Measurements from ENCODE around the gene MMRN1.

MMRN1 gene

DNA sequence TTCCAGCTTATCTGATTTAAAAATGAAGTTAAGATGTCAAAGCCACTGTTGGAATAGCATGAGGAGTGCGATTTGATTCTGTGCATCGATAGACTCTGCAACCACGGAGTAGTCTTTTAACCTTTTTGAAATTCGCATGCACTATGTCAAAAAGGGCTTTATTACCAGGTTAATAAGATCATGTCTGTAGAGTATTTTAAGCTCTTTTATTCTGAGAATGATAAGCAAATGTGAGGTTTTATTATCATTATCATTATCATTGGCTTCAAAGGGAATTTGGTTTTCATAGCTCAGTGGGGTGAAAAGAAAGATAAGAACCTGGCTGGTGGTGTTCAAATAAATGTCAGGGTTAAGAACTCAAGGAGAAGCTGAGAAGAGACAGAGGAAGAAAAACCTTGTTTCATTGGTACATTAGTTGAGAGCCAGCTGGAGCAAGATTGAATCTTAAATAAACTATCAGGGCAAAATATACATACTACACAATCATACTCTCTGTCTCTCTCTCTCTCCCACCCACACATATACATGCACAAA is 102.6 kb downstream of the MMRN1 start:
- no peak for DNase-seq (ENCODE audit: low read depth in 3 of 3)

DNA sequence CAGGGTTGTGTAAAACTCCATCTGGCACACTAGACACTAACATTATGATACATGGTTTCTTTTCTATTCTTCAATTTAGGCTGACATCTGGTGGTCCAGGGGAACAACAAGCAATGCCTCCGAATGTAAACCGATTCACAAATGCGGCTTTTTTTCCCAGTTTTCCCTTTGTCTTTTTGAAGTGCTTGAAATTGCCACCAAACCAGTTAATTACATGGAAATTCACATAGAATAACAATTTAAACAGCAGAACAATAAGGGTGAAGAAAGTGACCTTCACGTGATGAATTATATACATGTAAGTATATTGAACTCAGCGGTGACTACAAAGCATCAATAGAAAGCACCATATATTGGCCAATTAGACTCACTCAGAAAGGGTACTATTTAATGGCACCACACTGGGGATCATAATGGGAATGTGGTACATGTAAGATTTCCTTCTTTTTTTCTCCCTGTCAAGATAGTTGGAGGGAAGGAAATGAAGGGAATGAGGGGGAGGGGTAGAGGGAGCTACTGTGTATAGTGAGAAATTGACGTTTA is 103.9 kb downstream of the MMRN1 start:
- DNase-seq (ENCODE audit: low read depth in 3 of 3) = no peak

DNA sequence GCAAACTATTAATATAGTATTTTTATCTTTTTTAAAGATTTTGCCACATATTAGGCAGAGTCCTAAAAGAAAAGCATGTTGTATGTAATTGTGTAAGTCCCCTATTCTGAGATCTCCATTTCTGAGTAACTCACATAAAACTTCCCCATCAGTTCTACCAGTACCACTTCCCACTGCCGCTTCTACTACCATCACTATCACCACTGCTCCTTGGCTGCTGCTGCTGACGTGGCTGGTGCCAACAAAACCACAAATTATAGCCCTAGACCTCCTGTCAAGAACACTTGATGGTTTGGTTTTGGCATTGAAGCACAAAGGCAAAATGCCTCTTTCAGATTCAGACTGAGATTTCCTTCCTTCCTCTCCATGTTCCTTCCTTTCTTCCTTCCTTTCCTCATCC is 106.4 kb downstream of the MMRN1 start:
- DNase-seq (ENCODE audit: low read depth in 3 of 3) = no peak

DNA sequence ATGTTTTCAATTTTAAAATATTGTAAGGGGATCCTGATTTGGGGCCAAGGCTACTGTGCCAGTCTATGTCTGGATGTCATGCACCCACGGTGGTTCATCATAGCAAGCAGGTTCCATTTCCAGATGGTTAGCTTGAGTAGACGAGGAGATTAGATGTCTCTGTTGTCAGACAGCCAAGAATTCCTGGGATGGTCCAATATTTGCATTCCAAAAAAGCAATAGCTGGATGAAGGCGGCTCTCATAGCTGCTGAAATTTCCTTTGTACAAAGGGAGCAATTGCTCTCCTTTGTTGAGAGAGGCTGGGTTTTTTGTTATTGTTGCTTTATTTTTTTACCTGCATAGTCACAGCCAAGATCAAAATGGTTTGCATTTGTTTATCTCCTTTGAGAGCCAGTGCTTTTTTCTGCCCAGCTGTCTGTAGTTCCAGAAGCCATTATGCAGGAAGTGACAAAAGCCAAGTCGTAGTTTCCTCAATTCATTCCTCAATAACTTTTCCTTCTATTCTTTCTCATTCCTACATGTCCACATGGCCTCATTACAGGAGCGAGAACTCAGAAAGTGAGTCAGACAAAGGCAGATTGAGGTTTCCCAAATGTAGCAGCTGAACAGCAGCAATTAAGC is 107.9 kb downstream of the MMRN1 start:
- no peak for DNase-seq (ENCODE audit: low read depth in 3 of 3)
